GM18870 (cell line): ENCODE data around the gene MTCL1.

Source experiments
- ATAC-seq: cut with Tn5 transposase; IDR thresholded peaks from one replicate; pipeline ENCODE4 v1.9.1; 2021; ENCODE audit warnings: moderate library complexity; ENCODE audit not compliant: unreplicated experiment

The MTCL1 gene

DNA sequence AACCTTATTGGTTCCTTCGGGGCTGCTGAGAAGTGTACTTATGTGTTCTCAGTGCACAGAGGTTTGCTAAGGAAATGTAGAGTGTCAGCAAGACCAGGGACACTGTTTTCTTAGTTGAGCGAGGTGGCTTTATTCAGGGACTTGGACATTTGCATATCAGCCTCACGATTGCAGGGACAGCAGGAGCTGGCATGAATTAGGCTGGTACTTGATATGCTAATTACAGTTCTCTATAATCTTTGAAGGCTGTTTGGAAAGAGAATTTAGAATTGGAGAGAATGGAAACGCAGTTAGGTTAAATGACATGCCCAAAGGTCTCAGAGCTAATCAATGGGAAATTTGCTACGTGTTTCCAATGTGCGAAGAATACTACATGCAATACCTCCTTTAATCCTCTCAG, 18.7 kb upstream of the MTCL1 start:
- ATAC-seq, result no peak

DNA sequence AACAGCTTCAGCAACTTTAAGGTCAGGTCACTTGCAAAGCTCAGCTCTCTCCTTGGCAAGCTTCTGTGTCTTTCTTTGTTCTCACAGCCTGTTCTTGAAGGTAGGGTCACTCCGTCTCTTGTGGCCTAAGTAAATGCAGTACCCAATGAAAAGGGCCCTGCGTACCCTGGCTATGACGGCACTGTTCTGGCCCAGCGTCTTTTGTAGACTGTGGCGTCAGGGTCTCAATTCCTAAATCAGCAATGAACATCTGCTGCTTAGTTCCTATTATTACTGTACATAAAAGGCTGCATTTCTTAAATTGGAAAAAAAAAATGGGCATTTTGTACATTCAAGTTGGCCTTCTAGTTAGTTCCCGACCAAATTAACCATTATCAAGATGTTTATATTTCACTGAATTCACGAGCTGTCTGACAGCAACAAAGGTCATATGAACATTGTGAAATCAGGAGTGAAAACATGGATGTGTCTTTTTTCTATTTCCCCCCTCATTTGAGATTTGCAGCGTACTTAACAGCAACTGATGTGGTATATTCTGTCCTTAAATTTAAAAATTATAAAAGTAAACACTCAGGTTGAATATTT, 17.0 kb upstream of the MTCL1 start:
- ATAC-seq, result no peak

DNA sequence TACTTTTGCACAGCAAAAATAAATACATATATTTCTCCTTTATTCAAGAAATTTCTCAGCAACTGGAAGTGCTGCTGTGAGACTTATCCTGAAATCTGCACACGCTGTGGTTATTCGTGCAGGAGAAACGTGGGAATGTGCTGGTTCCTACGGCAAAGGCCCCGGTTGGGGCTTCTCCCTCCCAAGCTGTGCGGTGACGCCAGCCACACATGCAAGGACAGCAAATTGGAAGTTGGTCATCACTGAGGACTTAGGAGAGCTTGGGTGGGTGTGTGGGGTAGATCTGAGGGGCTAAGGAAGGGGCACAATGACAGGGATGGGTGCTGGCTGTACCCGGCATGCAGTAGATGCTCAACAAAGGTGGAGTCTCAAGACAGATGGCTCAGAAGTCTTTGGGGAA, 16.5 kb upstream of the MTCL1 start:
- no peak for ATAC-seq

DNA sequence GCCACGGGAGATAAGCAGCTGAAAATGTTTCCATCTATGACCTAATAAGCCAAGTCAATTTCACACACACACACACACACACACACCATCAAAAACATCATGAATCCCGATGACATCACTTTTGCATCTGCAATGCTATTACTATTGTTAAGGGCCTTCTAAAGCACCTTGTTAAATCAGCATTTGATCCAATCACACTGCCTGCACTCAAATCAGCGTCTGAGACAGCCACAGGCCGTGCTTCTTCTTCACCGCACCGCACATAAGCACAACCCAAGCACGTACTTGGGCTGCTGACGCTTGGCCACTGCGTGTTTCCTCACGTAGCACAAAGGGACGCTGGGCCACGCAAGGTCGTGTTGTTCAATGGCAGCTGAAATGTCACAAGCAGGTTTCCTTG, 15.8 kb upstream of the MTCL1 start:
- no peak for ATAC-seq

DNA sequence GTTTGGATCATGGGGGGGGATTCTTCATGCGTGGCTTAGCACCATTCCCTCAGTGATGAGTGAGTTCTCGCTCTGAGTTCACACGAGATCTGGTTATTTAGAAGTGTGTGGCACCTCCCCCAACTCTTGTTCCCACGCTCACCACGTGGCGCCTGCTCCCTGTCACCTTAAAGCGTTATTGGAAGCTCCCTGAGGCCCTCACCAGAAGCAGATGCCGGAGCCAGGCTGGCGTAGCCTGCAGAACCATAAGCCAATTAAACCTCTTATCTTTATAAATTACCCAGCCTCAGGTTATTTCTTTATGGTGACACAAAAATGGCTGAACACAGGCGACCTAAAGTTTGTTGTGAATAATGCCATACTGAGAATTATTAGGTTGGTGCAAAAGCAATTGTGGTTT, 10.5 kb upstream of the MTCL1 start:
- ATAC-seq, result no peak

DNA sequence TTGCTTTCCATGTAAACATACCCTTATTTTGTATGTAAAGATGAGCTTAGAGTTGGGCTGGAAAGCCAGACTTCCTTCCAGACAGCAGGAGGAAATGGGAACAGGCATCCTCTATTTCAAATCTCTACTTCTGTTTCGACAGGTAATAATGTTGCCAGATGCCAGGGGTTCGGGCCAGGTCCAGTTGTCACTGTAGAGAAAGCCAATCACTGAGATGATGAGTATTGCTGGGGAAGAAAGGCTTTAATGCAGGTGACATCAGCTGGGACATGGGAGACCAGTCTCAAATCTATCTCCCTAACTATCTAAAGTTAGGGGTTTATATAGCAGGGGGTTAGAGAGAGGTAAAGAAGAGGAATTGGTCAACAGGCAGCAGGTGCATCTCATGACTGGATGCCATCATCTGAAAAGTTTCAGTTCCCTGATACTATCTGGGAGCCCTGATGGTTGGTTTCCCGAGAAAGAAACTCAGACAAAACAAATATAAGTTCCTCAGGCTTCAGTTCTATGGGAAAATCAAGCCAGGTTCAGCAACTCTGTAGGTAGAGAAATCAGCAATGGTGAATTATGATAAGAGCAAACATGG, 9.3 kb upstream of the MTCL1 start:
- ATAC-seq, result no peak

DNA sequence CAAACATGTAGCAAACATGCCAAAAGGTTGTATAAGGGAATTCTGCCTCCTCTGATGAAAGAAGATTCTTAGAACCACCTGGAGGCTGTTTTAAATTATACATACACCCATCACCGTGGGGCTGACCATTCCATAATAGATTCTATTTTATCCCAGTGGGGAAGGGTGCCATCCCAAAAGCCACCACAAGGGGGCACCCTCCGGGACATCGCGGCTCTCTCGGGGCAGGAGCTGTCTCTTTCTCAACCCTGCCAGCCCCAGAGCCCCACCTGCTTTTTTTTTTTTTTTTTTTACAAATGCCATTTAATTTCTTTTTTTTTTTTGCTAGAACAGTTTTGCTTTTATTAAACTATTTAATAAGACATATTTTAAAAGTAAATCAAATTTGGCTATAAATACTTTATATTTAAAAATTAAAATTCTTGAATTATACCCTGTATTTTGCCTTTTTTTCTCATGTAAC, 8.6 kb upstream of the MTCL1 start:
- ATAC-seq, result no peak

DNA sequence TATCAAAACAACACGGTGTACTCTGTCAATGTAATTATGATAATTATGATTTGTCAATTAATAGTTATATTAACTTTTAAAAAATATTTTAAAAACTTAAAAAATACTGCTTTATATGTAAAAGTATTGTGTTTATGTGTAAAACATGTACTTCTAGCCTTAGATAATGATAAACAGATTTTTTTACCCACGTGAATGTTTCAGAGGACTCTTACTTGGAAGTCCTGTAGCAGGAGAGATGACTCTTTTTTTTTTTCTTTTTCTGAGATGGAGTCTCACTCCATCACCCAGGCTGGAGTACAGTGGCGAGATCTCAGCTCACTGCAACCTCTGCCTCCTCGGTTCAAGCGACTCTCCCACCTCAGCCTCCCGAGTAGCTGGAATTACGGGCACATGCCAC, 6.2 kb upstream of the MTCL1 start:
- ATAC-seq, result no peak

DNA sequence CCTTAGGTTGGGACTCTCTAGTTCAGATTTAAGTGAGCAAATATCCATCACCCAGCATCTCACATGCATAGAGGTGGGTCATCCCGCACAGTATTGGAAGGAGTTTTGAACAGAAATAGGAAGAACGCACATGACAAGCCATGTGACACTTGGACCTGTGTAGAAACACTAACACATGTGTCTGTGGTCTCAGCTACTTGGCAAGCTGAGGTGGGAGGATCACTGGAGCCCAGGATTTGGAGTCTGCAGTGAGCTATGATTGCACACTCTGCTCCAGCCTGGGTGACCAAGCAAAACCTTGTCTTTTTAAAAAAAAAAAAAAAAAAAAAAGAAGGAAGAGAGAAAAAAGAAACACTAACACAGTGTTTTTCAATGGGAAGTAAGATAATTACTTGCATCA, 5.4 kb upstream of the MTCL1 start:
- ATAC-seq, result no peak

DNA sequence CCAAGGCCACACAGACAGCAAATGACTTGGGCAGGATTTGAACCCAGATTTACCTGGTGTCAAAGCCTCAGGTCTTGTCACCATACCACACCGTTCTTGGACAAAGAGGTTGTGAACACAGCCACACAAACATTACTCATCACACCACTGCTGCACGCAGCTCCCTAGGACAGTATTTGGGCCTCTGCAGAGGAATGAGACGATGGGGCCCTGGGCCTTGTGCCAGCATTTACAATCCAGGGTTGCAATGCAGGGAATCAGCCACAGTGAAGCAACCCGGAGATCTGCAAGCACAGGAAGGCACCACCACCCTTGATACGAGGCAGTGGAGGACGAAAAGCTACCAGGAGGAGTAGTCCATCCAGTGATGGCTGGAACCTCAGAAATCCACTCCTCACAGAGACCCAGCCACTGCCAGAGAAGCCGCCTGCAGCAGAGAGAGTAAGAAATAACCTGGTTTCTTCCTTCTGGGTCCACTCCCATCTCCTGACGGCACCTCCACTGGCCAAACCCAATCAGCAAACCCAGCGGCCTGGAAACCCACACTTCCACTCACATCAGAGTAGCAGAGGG, 3.7 kb upstream of the MTCL1 start:
- no peak for ATAC-seq

DNA sequence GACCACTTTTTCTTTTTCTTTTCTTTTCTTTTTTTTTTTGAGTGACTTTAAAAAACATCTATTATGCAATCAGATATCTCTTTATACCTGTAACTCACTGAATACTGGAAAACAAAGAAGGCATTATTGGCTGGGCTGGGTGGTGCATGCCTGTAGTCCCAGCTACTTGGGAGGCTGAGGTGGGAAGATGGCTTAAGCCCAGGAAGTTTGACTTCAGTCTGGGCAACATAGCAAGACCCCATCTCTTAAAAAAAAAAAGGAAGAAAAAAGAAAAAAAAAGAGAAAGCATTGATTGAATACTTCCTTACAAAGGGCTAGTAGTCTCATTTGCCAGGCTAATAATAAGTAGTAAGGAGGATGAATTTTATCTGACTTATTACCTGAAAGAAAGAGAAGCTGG, 2.7 kb upstream of the MTCL1 start:
- no peak for ATAC-seq

DNA sequence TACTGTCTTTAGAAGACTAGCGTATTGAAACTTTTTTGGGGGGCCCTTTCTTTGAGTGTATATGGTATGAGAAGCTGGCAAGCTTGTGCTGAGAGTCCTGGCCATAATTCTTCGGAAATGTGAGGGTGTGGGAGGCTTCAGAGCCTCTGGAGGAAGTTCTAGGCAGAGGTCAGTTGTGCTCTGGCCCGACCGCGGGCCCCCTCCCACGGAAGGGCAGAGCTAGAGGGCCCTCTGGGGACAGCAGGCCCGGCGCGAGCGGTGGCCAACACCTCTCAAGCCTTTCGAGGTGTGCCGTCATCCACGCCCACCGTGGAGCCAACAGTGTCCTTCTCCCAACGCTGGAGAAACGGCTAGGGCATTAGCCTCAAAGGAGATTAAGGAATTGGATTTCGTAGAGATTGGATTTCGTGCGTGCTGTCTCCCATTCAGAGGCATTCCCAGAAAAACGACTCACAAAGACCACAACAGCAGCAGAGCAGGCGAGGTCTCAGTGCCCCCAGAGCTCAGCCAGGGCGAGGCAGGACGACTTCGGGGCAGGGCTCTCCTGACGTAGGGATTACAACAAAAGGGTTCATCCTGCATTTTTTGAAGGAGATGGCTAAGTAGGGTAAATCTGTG, 2.2 kb upstream of the MTCL1 start:
- no peak for ATAC-seq

DNA sequence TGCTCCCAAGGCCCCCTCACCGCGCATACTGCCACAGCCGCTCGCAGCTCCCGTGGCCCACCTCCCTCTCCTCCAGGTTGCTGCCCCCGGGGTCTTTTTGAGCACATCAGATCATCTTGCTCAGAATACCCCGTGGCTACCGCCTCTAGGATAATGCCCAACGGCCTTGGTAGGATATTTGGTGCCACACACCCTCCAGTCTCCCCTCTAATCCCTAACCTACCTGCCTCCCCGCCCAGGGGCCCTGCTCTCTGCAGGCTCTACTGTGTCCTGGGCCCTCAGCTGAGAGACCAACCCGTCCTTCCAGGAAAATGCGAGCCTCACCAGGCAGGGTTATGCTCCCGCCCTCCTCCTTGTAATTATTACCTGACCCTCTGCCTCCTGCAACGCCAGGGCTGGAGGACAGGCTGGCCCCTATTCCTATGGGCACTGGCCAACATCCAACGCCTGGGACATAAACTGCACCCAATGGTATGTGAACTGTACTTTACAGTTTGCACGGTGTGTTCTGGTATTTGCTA, 1.5 kb upstream of the MTCL1 start:
- no peak for ATAC-seq

DNA sequence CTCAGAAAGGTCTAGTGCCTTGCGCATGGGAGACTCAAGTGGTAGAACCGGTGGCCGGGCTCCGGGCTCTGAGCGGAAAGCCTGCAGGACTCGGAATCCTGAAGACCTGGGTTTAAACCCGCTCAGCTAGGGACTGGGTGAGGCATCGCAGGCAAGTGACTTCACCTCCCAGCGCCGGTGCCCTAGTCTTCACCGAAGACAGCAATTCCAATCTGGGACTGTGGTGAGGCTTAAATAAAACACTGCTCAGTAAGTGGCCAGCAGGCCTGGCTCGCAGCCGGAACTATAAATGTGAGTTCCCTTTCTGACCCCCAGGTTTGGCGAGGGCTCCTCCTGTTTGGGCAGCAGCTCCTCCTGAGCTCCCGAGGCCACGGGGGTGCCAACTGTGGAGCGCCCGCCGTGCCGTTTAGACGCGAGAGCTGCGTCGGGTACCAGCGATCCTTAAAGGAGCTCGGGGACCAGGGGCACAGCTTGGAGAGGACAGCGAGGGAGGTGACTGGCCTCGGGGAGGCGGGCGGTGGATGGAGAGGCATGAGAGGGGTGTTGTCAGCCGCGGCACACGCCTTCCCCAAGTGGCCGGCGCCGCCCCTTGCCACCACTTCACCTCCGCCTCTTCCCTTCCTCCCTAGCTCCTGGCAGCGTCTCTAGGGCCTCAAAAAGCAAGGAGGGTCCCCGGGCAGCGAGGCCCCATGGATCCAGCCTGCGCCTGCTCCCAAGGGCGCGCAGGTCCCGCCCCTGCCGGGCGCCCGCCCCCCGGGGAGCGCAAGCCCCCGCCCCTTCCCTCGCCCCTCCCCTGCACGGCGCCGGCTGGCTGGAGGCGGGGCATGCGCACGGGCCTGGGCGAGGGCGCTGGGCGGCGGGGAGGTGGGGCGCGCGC, 757 bp upstream of the MTCL1 start:
- ATAC-seq, result peak; percentile 74

DNA sequence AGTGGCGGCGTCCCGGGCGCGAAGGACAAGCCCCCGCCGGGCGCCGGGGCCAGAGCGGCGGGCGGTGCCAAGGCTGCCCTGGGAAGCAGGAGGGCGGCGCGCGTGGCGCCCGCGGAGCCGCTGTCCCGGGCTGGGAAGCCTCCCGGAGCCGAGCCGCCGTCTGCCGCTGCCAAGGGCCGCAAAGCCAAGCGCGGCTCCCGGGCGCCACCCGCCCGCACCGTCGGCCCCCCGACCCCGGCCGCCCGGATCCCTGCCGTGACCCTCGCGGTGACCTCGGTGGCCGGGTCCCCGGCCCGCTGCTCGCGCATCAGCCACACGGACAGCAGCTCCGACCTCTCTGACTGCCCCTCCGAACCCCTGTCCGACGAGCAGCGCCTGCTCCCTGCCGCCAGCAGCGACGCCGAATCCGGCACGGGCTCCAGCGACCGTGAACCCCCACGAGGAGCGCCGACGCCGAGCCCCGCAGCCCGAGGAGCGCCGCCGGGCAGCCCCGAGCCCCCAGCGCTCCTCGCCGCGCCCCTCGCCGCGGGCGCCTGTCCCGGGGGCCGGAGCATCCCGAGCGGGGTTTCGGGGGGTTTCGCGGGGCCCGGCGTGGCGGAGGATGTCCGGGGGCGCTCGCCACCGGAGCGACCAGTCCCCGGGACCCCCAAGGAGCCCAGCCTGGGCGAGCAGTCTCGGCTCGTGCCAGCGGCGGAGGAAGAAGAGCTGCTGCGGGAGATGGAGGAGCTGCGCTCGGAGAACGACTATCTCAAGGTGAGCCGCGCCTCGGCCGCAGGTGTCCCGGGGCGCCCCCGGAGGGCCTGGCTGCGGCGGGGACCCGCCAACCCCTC, 820 bp downstream of the MTCL1 start:
- ATAC-seq, result no peak

DNA sequence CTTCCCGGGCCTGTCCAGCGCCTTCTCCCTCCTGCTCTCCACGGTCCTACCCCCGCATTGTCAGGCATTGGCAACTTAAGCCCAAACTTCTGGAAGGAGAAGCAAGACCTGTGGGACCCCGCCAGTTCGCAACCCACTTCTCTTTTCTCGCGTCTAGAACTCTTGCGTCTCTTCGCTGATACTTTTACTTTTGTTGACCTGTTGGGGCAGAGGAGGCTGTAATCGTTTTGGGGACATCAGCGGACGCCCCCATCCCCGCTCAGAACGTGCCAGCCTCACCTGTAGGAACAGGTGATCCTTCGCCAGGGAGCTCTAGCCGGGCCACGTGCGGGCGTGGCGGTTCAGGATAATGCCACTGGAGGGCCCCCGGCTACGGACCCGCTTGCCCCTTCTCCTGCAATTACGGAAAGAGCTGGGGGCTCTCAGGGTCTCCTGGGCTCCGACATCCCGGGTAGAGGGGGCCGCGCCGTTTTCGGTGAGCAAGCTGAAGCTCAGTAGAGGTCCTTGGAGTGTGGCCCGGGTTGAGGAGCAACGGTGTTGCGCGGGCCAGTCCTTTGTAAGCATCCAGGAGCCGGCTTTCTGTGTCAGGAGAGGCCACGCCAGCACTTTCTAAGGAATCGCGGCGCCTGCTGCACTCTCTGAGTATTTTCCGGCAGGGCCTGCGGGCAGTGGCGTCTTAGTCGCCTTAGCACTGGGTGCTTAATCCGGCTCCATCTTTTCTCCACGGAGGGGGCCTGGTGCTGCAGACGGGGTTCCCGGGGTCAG, 1.6 kb downstream of the MTCL1 start:
- no peak for ATAC-seq

DNA sequence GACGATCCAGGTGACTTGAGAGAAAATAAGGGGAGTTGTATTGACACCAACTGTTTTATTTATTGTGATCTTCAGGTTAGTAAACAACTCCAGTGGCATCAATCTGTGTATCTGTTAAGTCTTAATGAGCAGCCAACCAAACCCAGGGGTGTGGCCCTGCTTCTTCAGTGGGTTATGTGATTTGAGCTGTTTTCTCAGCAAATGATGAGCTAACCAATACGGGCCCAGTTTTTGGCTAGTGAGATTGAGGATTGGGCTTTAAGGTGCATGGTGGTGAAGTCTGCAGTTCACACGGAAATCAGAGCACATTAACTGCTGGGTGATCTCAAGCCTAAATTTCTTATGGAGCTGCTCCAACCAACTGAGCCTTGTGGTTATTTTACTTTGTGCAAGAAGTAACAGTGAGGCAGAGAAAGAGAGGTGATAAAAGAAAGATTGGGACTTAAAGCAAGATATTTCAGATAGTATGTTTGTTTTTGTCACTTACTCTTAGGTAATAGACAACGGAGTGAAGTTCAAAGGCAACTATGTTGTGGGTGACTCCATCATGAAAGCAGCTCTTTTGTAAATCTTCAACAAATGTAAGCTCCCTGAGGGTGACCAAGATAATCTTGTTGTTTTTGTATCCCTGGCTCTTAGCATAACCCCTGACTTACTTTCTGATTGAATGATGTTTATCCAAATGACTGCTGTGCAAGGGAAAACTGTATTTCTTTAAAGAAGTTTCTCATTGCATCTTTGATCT, 2.4 kb downstream of the MTCL1 start:
- no peak for ATAC-seq

DNA sequence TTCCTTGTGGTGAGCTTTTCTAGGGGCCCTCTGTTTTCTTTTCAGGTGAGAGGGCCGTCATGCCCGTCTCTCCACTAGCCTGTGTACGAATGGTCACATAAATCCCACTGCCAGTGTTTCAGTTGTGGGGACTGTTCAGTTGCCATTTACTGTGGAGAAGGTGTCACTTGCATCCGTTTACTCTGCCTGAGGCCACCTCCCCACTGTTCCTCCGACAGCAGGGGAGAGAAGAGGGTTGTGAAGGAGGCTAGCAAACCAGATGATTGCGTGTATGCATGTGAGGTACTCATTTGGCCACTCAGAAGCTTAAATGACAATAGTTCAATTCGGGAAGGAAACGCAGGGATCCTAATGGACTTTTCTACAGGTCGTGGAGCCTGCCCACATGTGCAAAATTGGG, 3.3 kb downstream of the MTCL1 start:
- ATAC-seq, result no peak
